Vagina (tissue), 2 donors: ENCODE data around the gene GALNTL6. TPM values are rescaled to one million over a fixed set of nuclear protein-coding genes. Genes with fewer than 3 reads are reported as not detected.

ENCODE experiments used
- DNase-seq, 2 donors: peaks; one replicate each; pipeline ENCODE4 v3.0.0-alpha.2; 2017; ENCODE audit errors: extremely low spot score in 2 of 2
- H3K27ac ChIP-seq: fragments of 200-600 bp; sonication (generic); one replicate; pipeline ENCODE4 v1.5.1; 2019
- H3K27me3 ChIP-seq: fragments of 200-600 bp; sonication (generic); one replicate; pipeline ENCODE4 v1.5.1; 2019
- H3K36me3 ChIP-seq, 2 donors: fragments of 200-600 bp; sonication (generic); one replicate each; pipeline ENCODE4 v1.5.1; 2017 to 2019
- H3K4me1 ChIP-seq: fragments of 200-600 bp; sonication (generic); one replicate; pipeline ENCODE4 v1.5.1; 2019
- H3K4me3 ChIP-seq, 2 donors: fragments of 200-600 bp; sonication (generic); 1 replicate in 1 of 2; 2 replicates in 1 of 2; pipeline ENCODE4 v1.5.1; 2016 to 2019
- H3K9me3 ChIP-seq: fragments of 200-600 bp; sonication (generic); one replicate; pipeline ENCODE4 v1.5.1; 2019
- CTCF ChIP-seq, 3 experiments: fragments of 450-650 bp in 2 of 3; fragments of 200-600 bp in 1 of 3; sonication (generic) in 1 of 3; IDR thresholded peaks; one replicate each; pipeline ENCODE4 v1.5.1; 2017 to 2019; ENCODE audit warnings: antibody characterized with exemption in 3 of 3, mild to moderate bottlenecking in 2 of 3, moderate library complexity in 2 of 3
- POLR2A ChIP-seq, 2 donors: fragments of 450-650 bp; IDR thresholded peaks; one replicate each; pipeline ENCODE4 v1.6.1; 2017; ENCODE audit warnings: antibody characterized with exemption in 2 of 2, mild to moderate bottlenecking in 2 of 2, moderate library complexity in 2 of 2
- POLR2AphosphoS5 ChIP-seq, 2 donors: sonication (generic); formaldehyde crosslinking; IDR thresholded peaks; one replicate each; pipeline ENCODE4 v1.9.0; 2017; ENCODE audit warnings: antibody characterized with exemption in 2 of 2, mild to moderate bottlenecking in 2 of 2, low read depth in 1 of 2; ENCODE audit not compliant: insufficient read depth in 1 of 2
- intact Hi-C: fragments of 100-400 bp; cut with DNase I; formaldehyde crosslinking; loops from one replicate; pipeline ENCODE4 v1.15.1; 2023
- total RNA-seq: library from RNA; depleted of rRNA; stranded (reverse); fragments of >200 nt; gene quantifications from one replicate; pipeline ENCODE4 v1.2.3, GENCODE V29; 2016

The GALNTL6 gene
- total RNA-seq, 1 donor from 2014 or later, result 0.74 TPM

- no peaks in the 10 kb centered on the region for H3K27me3 ChIP-seq
- no peak overlapping the region for H3K4me3 ChIP-seq
- no peak for DNase-seq
- intact Hi-C loops, result no loop called here
- H3K36me3 ChIP-seq, result no peaks in the 10 kb centered on the region
- H3K27ac ChIP-seq, result no peak overlapping the region
- H3K4me1 ChIP-seq, result no peaks in the 10 kb centered on the region
- TF ChIP-seq CTCF (IDR thresholded peaks at IDR 0.05), result no peak
- no peak for TF ChIP-seq POLR2A (IDR thresholded peaks at IDR 0.05)
- TF ChIP-seq POLR2AphosphoS5 (IDR thresholded peaks at IDR 0.05; ENCODE audit: insufficient read depth in 1 of 2, low read depth in 1 of 2), result no peak
- no peaks in the 10 kb centered on the region for H3K9me3 ChIP-seq
Measured at GRCh38 chr4:171919314-171919713, 106.1 kb downstream of the GALNTL6 start.

- DNase-seq, result no peak
- Histone ChIP-seq H3K27ac (no peak overlapping the region), H3K36me3 (no peaks in the 10 kb centered on the region), H3K4me3 (no peak overlapping the region), H3K9me3 (no peaks in the 10 kb centered on the region), H3K4me1 (no peaks in the 10 kb centered on the region), H3K27me3 (no peaks in the 10 kb centered on the region)
- TF ChIP-seq POLR2AphosphoS5 (IDR thresholded peaks at IDR 0.05; ENCODE audit: insufficient read depth in 1 of 2, low read depth in 1 of 2) (no peak), CTCF (IDR thresholded peaks at IDR 0.05) (no peak), POLR2A (IDR thresholded peaks at IDR 0.05) (no peak)
- intact Hi-C loops, result no loop called here
Measured at GRCh38 chr4:171920901-171921300, 107.7 kb downstream of the GALNTL6 start.

DNA sequence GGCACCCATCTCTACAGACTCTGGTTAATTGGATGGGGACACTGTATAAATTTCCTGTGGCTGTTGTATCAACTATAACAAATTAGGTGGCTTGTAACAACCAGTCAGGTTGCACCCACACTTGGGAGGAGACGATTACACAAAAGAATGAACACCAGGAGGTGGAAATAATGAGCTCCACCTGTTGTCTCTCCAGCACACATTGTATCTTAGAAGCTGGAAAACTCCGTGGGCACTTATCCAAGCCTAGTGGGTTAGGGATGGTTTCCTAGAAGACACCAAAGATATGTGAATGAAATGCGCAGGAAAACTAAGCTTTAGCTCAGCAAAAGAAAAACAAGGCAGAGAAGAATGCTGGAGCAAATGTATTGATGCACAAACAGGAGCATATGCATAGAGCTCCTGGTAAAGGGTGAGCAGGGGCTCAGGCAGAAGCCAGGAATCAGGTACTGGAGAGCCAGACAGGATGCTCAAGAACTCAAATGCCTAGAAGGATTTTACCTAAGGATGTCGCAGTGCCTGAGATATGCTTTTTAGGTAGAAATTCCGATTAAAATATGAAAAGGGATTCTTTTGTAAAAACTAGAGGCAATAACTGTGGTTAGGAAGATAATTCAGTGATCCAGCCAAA, 111.7 kb downstream of the GALNTL6 start:
- Histone ChIP-seq H3K27ac (no peak overlapping the region), H3K9me3 (no peaks in the 10 kb centered on the region), H3K27me3 (no peaks in the 10 kb centered on the region), H3K4me3 (no peak overlapping the region), H3K36me3 (no peaks in the 10 kb centered on the region), H3K4me1 (no peaks in the 10 kb centered on the region)
- intact Hi-C loops, result no loop called here
- DNase-seq, result no peak
- TF ChIP-seq CTCF (IDR thresholded peaks at IDR 0.05) (no peak), POLR2AphosphoS5 (IDR thresholded peaks at IDR 0.05; ENCODE audit: insufficient read depth in 1 of 2, low read depth in 1 of 2) (no peak), POLR2A (IDR thresholded peaks at IDR 0.05) (no peak)

DNA sequence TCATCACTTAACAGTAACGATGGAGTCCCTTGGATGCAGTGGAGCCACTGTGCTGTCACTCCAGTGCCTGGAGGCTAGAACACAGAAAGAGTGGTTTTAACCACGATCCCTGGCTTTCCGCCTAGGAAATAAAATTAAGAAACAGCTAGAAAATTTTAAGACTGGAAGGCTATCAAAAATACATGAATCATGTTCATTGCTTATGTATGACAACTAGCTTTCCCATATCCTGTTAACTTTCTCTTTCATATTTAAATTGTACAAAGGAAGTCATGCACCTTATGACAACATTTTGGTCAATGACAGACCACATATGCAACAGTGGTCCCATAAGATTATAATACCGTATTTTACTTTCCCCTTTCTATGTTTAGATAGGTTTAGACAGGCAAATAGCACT, 115.1 kb downstream of the GALNTL6 start:
- no peak overlapping the region for H3K27ac ChIP-seq
- intact Hi-C loops, result no loop called here
- TF ChIP-seq CTCF (IDR thresholded peaks at IDR 0.05) (no peak), POLR2A (IDR thresholded peaks at IDR 0.05) (no peak), POLR2AphosphoS5 (IDR thresholded peaks at IDR 0.05; ENCODE audit: insufficient read depth in 1 of 2, low read depth in 1 of 2) (no peak)
- DNase-seq, result no peak
- H3K4me1 ChIP-seq, result no peaks in the 10 kb centered on the region
- H3K27me3 ChIP-seq, result no peaks in the 10 kb centered on the region
- no peaks in the 10 kb centered on the region for H3K9me3 ChIP-seq
- no peak overlapping the region for H3K4me3 ChIP-seq
- no peaks in the 10 kb centered on the region for H3K36me3 ChIP-seq

DNA sequence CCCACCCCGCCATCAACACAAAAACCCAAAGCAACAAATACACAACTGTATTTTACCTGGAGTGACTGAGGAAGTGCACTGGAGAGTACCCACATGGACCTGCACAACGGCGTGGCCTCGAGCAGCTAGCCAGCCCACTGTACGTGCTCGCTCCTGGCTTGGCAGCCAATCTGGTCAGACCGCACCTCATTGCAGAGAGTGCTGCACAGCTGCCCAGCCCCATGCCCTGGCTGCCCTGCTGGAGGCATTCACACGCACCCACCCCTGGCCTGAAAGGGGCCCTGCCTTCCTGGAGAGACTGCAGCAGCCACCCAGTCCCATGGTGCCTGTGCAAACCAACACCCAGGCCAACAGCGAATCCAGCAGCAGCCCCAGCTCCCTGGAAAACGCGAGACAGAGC, 116.3 kb downstream of the GALNTL6 start:
- Histone ChIP-seq H3K9me3 (no peaks in the 10 kb centered on the region), H3K27ac (no peak overlapping the region), H3K4me3 (no peak overlapping the region), H3K36me3 (no peaks in the 10 kb centered on the region), H3K27me3 (no peaks in the 10 kb centered on the region), H3K4me1 (no peaks in the 10 kb centered on the region)
- DNase-seq, result no peak
- intact Hi-C loops, result no loop called here
- TF ChIP-seq POLR2AphosphoS5 (IDR thresholded peaks at IDR 0.05; ENCODE audit: insufficient read depth in 1 of 2, low read depth in 1 of 2), result no peak
